Naive thymus-derived CD4-positive, alpha-beta T cell (primary cell): ENCODE data around the gene CHN2. TPM values are rescaled to one million over a fixed set of nuclear protein-coding genes. Genes with fewer than 3 reads are reported as not detected.

ENCODE experiments used
- ATAC-seq: fragments of 150-1000 bp; cut with Tn5 transposase; 2 replicates; pipeline ENCODE4 v1.10.0; 2021; ENCODE audit warnings: mild to moderate bottlenecking, moderate library complexity
- CTCF ChIA-PET: fragments of 350-600 bp; sonication (Branson Sonifier 250); formaldehyde crosslinking; loops from one replicate; lab custom pipeline; 2021; ENCODE audit warnings: antibody characterized with exemption; lab: Charles Lee
- POLR2A ChIA-PET: fragments of 350-600 bp; sonication (Branson Sonifier 250); formaldehyde crosslinking; loops from one replicate; lab custom pipeline; 2021; ENCODE audit warnings: antibody characterized with exemption, inconsistent platforms; lab: Charles Lee
- DNase-seq, 9 donors: peaks; one replicate each; pipeline versions ENCODE4 v3.0.0 to v3.0.0-alpha.2; 2020 to 2022; ENCODE audit warnings: mixed read lengths in 1 of 9
- H3K27ac ChIP-seq: one replicate; pipeline ENCODE4 v1.7.0; 2013; ENCODE audit warnings: mild to moderate bottlenecking, low read depth, low read length, moderate library complexity
- H3K27me3 ChIP-seq, 2 donors: one replicate each; pipeline ENCODE4 v1.7.0; 2013; ENCODE audit warnings: low read length in 2 of 2, mild to moderate bottlenecking in 2 of 2, moderate library complexity in 2 of 2; ENCODE audit not compliant: control insufficient read depth in 2 of 2, insufficient read depth in 2 of 2
- H3K36me3 ChIP-seq, 3 experiments: 1 replicate in 2 of 3; 2 replicates in 1 of 3; pipeline ENCODE4 v1.7.0; 2013; ENCODE audit warnings: low read length in 3 of 3, mild to moderate bottlenecking in 3 of 3, moderate library complexity in 1 of 3; ENCODE audit not compliant: insufficient read depth in 3 of 3, control insufficient read depth in 2 of 3
- H3K4me1 ChIP-seq, 2 donors: one replicate each; pipeline ENCODE4 v1.7.0; 2013; ENCODE audit warnings: low read length in 2 of 2, mild to moderate bottlenecking in 2 of 2, moderate library complexity in 1 of 2; ENCODE audit not compliant: control insufficient read depth in 2 of 2, insufficient read depth in 2 of 2
- H3K4me3 ChIP-seq: 2 replicates; pipeline ENCODE4 v1.7.0; 2013; ENCODE audit warnings: mild to moderate bottlenecking, low read length
- H3K9me3 ChIP-seq, 3 experiments: 1 replicate in 2 of 3; 2 replicates in 1 of 3; pipeline ENCODE4 v1.7.0; 2013; ENCODE audit warnings: low read length in 3 of 3; ENCODE audit not compliant: control insufficient read depth in 2 of 3
- H3K27ac Mint-ChIP-seq, 9 donors: one replicate each; pipeline ENCODE4 v1.8.0; 2020 to 2022; ENCODE audit warnings: mixed read lengths in 9 of 9, mild to moderate bottlenecking in 8 of 9, moderate library complexity in 5 of 9, inconsistent platforms in 2 of 9
- H3K27me3 Mint-ChIP-seq, 5 donors: one replicate each; pipeline ENCODE4 v1.8.0; 2021 to 2022; ENCODE audit warnings: mixed read lengths in 5 of 5, mild to moderate bottlenecking in 1 of 5
- H3K36me3 Mint-ChIP-seq, 5 donors: one replicate each; pipeline ENCODE4 v1.8.0; 2020 to 2022; ENCODE audit warnings: mixed read lengths in 5 of 5, mild to moderate bottlenecking in 3 of 5, inconsistent platforms in 1 of 5
- H3K4me1 Mint-ChIP-seq, 7 donors: one replicate each; pipeline ENCODE4 v1.8.0; 2020 to 2022; ENCODE audit warnings: mixed read lengths in 7 of 7, mild to moderate bottlenecking in 3 of 7, inconsistent platforms in 1 of 7
- H3K4me3 Mint-ChIP-seq, 10 donors: one replicate each; pipeline ENCODE4 v1.8.0; 2020 to 2022; ENCODE audit warnings: mild to moderate bottlenecking in 10 of 10, mixed read lengths in 10 of 10, moderate library complexity in 6 of 10, inconsistent platforms in 2 of 10
- H3K9me3 Mint-ChIP-seq, 11 donors: one replicate each; pipeline ENCODE4 v1.8.0; 2020 to 2022; ENCODE audit warnings: mixed read lengths in 11 of 11, mild to moderate bottlenecking in 4 of 11, inconsistent platforms in 1 of 11, moderate library complexity in 1 of 11
- intact Hi-C, 2 donors: fragments of 100-400 bp; cut with micrococcal nuclease; formaldehyde crosslinking; loops; one replicate each; pipeline ENCODE4 v1.15.1; 2023
- polyA plus RNA-seq, 2 donors: library from polyadenylated mRNA; unstranded; fragments of 300-500 nt; fragmentation: Illumina TruSeq; gene quantifications; one replicate each; pipeline ENCODE4 v1.2.3, GENCODE V29; 2021
- total RNA-seq, 6 experiments: library from RNA in 5 of 6; stranded (reverse) in 5 of 6; gene quantifications; 1 replicate in 5 of 6; 2 replicates in 1 of 6; pipeline ENCODE4 v1.2.3 and lab custom pipeline; 2021 to 2026

Gene CHN2
- total and polyA plus RNA-seq, 7 experiments from 2014 or later: 0.34 to 28.1 (median 0.98) TPM

DNA sequence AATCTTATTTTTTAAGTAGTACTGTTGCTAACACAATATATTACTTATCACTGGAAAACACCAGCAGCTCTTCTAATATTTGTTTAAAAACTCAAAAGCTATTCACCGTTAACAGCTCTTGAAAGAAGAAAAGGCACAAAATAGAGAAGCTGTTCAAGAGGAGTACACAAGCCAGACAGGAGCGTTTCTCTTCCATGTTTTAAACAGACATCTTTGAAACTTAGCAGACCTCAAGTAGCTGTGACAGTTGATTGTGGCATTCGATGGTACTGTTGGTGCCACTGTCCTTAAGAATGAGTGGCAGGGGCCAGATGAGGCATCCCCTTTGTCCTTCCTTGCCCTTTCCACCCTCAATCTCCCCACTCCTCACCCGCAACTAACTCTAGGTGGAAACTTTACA lies 287.5 kb downstream of the CHN2 start:
- Mint-ChIP-seq H3K4me3 (no peak overlapping the region), H3K27ac (no peak overlapping the region), H3K27me3 (peaks cover 0 to 23% (median 5%) of the 10 kb centered on the region in 5 donors), H3K36me3 (no peaks in the 10 kb centered on the region), H3K4me1 (peaks cover 0 to 6% (median 0%) of the 10 kb centered on the region in 7 donors), H3K9me3 (peaks cover 0 to 4% (median 0%) of the 10 kb centered on the region in 11 donors)
- H3K4me1 ChIP-seq: no peaks in the 10 kb centered on the region
- ChIA-PET POLR2A (no interaction called here), CTCF (no interaction called here)
- DNase-seq (no peak), ATAC-seq (no peak)
- H3K4me3 ChIP-seq: no peak overlapping the region
- no peaks in the 10 kb centered on the region for H3K9me3 ChIP-seq
- H3K27ac ChIP-seq: no peak overlapping the region
- intact Hi-C loops: no loop called here
- H3K27me3 ChIP-seq: no peaks in the 10 kb centered on the region
- no peaks in the 10 kb centered on the region for H3K36me3 ChIP-seq

DNA sequence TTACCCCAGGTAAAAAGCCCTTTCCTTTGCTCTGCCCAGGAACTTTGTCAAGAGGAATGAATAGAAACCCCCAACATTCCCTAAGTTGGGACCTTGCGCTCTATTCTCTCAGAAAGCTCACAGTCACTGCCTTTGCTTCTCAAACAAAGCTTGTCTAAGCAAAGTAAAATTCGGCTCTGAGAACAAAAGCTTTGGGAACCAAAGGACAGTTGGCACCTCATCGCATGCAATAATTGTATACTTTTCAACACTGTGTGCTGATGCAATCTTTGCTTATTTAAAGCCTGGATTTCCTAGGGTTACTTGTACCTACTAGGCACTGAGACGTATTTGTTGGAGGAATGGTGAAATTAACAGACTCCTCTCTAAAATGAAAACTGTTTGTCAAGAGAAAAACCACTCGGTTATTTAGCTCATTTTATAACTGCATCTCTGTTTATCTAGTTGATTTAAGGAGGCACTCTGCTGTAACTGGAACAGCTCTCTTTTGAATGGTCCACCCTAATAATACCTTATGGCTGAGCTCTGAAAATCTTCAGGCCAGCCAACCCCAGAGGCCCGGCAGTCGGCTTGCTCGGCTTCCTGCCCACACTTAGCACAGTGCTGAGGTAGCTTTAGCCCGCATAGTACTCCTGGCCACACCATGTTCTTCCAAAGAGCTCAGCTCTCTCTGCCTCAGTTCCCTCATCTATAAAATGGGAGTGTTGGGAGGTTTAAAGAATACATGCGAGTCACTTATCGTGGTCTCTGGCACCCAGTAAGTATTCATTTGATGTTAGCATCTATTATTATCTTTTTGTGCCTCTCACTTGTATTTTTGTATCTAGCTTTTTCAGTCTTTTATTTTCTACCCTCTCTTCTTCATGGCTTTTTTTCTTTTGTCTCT lies 288.9 kb downstream of the CHN2 start:
- Histone ChIP-seq H3K4me3 (no peak overlapping the region), H3K27me3 (no peaks in the 10 kb centered on the region), H3K36me3 (no peaks in the 10 kb centered on the region), H3K27ac (no peak overlapping the region), H3K9me3 (no peaks in the 10 kb centered on the region), H3K4me1 (no peaks in the 10 kb centered on the region)
- Mint-ChIP-seq H3K4me1 (peaks cover 0 to 9% (median 0%) of the 10 kb centered on the region in 7 donors), H3K27ac (no peak overlapping the region), H3K36me3 (no peaks in the 10 kb centered on the region), H3K4me3 (no peak overlapping the region), H3K27me3 (peaks cover 0 to 24% (median 5%) of the 10 kb centered on the region in 5 donors), H3K9me3 (peaks cover 0 to 4% (median 0%) of the 10 kb centered on the region in 11 donors)
- ChIA-PET POLR2A (no interaction called here), CTCF (no interaction called here)
- ATAC-seq (no peak), DNase-seq (no peak)
- intact Hi-C loops: no loop called here

DNA sequence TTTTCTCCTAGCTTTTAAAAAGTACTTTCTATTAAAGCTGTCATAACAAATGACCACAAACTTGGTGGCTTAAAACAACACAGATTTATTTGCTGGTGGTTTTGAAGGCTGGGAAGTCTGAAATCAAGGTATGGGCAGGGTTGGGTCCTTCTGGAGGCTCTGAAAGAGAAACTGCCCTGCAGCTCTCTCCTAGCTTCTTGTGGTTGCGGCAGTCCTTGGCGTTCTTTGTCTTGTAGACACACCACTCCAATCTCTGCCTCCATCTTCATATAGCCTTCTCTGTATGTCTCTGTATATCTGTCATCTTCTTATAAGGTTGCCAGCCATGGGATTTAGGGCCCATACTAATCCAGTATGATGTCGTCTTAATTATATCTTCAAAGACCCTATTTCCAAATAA lies 289.7 kb downstream of the CHN2 start:
- H3K4me3 ChIP-seq: no peak overlapping the region

DNA sequence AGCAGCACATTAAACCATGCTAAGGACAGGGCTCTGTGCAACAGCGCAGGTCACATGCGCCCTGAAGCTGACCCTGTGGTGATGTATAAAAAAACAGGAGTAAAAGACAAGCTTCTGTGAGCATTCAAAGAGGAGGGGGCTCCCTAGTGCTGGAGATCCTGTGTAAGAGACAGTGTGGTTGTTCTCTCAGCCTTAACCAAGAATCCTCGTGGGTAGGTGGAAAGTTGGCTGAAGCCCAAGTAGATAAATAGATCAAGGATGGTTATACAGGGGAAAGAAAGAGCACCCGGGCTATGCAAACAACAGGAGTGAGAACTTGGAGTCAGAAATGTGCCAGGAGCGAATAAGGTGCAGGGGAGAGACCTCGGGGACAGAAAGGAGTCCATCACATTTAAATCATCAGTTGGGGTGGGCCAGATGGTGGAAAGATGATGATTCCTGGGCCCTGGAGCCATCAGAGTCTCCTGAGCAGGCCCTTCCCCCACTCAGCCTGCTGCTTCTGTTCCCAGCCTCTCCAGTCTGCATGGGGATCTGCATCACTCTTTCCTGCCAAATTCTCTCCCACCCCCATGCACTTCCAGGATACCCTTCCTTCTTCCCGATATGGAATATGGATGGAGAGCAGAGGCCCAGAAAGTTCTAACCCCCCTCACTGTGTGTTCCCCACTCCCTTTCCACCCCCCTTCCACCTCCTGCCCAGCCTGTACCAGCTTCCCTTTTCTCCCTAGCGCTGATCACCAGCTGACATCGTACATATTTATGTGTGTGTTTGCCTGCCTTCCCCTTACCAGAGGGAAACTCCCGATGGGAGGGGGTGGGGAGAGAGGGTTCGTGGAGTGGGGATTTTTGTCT lies 291.0 kb downstream of the CHN2 start:
- intact Hi-C loops: no loop called here
- CTCF ChIA-PET: no interaction called here
- ATAC-seq: peak; percentile 37

More for the DNA sequence above, 289.7 kb downstream of the CHN2 start:
- POLR2A ChIA-PET: no interaction called here
- H3K4me3 Mint-ChIP-seq: no peak overlapping the region
- peaks cover 0 to 9% (median 0%) of the 10 kb centered on the region in 7 donors for H3K4me1 Mint-ChIP-seq
- Histone ChIP-seq H3K9me3 (no peaks in the 10 kb centered on the region), H3K36me3 (no peaks in the 10 kb centered on the region), H3K4me1 (no peaks in the 10 kb centered on the region), H3K27me3 (no peaks in the 10 kb centered on the region), H3K27ac (no peak overlapping the region)
- H3K36me3 Mint-ChIP-seq: no peaks in the 10 kb centered on the region
- peaks cover 0 to 4% (median 0%) of the 10 kb centered on the region in 11 donors for H3K9me3 Mint-ChIP-seq
- no peak overlapping the region for H3K27ac Mint-ChIP-seq
- intact Hi-C loops: no loop called here
- CTCF ChIA-PET: no interaction called here
- ATAC-seq: no peak
- H3K27me3 Mint-ChIP-seq: peaks cover 0 to 24% (median 5%) of the 10 kb centered on the region in 5 donors
- no peak for DNase-seq

DNA sequence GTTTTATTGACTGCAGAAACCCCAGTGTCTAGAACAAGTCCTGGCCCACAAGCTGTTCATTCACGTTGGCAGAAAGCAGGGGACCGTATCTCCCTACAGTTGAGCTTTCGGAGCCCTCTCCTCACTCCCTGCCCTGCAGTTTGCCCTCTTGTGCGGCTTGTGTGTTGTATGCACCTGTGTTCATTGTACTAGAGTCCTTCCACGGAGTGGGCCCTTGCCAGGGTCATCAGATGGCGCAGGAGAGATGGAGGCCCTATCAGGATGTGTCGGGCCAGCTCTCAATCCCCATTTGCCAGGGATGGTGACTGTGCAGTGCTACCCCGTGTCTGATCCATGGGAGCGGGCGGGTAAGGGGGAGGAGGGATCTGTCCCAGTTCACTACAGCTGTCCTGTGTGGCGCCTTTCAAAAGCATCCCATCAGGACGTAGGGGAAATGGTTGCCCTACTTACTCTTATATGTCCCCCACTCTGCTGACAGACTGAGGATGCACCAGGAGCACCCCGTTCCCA lies 291.7 kb downstream of the CHN2 start:
- Mint-ChIP-seq H3K27me3 (peaks cover 3 to 30% (median 5%) of the 10 kb centered on the region in 5 donors), H3K9me3 (peaks cover 0 to 2% (median 0%) of the 10 kb centered on the region in 11 donors)
- CTCF ChIA-PET: no interaction called here

More for the DNA sequence above, 291.0 kb downstream of the CHN2 start:
- Mint-ChIP-seq H3K36me3 (no peaks in the 10 kb centered on the region), H3K4me3 (no peak overlapping the region), H3K4me1 (peaks cover 0 to 9% (median 0%) of the 10 kb centered on the region in 7 donors), H3K27ac (peak overlapping the region in 1 of 9 donors; percentile 32), H3K9me3 (peaks cover 0 to 2% (median 0%) of the 10 kb centered on the region in 11 donors), H3K27me3 (peaks cover 4 to 30% (median 5%) of the 10 kb centered on the region in 5 donors)
- DNase-seq: no peak
- Histone ChIP-seq H3K4me3 (no peak overlapping the region), H3K36me3 (no peaks in the 10 kb centered on the region), H3K27ac (no peak overlapping the region), H3K4me1 (no peaks in the 10 kb centered on the region), H3K27me3 (no peaks in the 10 kb centered on the region), H3K9me3 (no peaks in the 10 kb centered on the region)
- POLR2A ChIA-PET: no interaction called here

DNA sequence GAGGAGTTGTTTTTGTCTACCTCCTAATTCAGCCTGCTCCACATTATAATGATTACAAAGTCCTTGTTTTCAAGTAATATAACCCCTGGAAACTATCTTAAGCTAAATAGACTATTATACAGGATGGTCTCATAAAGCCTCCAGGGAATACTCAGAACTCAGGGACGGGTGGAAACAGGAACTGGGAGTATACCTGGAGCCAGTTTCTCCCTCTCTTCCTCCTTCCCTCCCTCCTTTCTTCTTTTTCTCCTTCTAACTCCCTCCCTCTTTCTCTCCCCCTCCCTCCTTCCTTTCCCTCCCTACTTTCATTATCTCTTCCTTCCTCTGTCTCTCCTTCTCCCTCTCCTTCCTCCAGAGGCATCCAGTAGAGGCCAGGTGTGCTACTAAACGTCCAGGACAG lies 292.8 kb downstream of the CHN2 start:
- H3K4me1 Mint-ChIP-seq: peaks cover 0 to 9% (median 0%) of the 10 kb centered on the region in 7 donors
- no peaks in the 10 kb centered on the region for H3K36me3 ChIP-seq
- intact Hi-C loops: no loop called here
- H3K4me3 Mint-ChIP-seq: no peak overlapping the region
- POLR2A ChIA-PET: no interaction called here
- peaks cover 3 to 30% (median 5%) of the 10 kb centered on the region in 5 donors for H3K27me3 Mint-ChIP-seq
- no peak overlapping the region for H3K27ac ChIP-seq
- DNase-seq (no peak), ATAC-seq (no peak)
- H3K27ac Mint-ChIP-seq: no peak overlapping the region
- H3K27me3 ChIP-seq: no peaks in the 10 kb centered on the region
- no peaks in the 10 kb centered on the region for H3K4me1 ChIP-seq
- CTCF ChIA-PET: no interaction called here
- no peaks in the 10 kb centered on the region for H3K36me3 Mint-ChIP-seq
- H3K9me3 Mint-ChIP-seq: peaks cover 0 to 2% (median 0%) of the 10 kb centered on the region in 11 donors
- no peaks in the 10 kb centered on the region for H3K9me3 ChIP-seq
- H3K4me3 ChIP-seq: no peak overlapping the region

More for the DNA sequence above, 291.7 kb downstream of the CHN2 start:
- Histone ChIP-seq H3K4me3 (no peak overlapping the region), H3K9me3 (no peaks in the 10 kb centered on the region), H3K4me1 (no peaks in the 10 kb centered on the region), H3K36me3 (no peaks in the 10 kb centered on the region), H3K27ac (no peak overlapping the region), H3K27me3 (no peaks in the 10 kb centered on the region)
- POLR2A ChIA-PET: no interaction called here
- Mint-ChIP-seq H3K4me3 (no peak overlapping the region), H3K4me1 (peaks cover 0 to 9% (median 0%) of the 10 kb centered on the region in 7 donors), H3K27ac (no peak overlapping the region), H3K36me3 (no peaks in the 10 kb centered on the region)
- DNase-seq: no peak
- ATAC-seq: no peak
- intact Hi-C loops: no loop called here
